Activated gamma-delta T cell treated with anti-CD3 and anti-CD28 coated beads, Interleukin-2, amount 50 U/mL, for 16 hours (primary cell): ENCODE measurements around the gene SLC41A3.
"Not testable (repeated sequence)": the region's sequence is repeated elsewhere in the genome, so short reads cannot be mapped to it uniquely, and the experiment has no call there.

ENCODE experiments used
- DNase-seq: peaks from one replicate; pipeline ENCODE4 v3.0.0-alpha.2; 2020; ENCODE audit warnings: low read depth

SLC41A3 gene

DNA sequence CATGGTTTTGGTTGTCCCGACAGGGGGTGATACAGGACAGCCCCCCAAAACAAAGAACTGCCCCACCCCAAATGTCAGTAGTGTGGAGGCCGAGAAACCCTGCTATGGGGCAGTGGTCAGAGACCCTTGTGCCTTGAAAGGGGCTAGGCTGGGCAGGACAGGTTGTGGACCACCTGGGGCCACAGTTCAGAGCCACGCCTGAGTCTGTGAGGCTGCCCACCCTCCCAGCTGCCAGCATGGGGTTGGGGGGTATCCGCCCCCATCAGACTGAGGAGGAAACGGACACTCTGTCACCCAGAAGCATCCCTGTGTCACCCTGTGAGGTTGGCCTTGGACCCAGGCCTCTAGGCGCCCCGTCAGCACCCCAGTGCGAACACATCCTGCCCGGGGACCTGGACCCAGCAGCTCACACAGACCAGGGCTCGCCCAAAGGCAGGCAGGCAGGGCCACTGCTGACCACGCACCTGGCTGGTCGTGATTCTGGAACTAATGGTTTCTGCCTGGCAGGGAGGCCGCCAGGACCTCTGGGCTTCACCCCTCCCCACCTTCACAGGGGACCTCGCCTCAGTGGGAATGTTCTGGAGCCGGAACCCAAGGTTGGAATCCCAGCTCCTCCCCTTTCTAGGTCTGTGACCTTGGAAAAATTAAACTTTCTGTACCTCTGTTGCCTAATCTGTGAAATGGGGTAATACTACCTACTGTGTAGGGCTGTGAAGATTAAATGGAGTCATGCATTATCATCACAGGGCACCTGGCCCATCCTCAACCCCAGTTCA lies 1.4 kb downstream of the SLC41A3 start:
- no peak for DNase-seq

DNA sequence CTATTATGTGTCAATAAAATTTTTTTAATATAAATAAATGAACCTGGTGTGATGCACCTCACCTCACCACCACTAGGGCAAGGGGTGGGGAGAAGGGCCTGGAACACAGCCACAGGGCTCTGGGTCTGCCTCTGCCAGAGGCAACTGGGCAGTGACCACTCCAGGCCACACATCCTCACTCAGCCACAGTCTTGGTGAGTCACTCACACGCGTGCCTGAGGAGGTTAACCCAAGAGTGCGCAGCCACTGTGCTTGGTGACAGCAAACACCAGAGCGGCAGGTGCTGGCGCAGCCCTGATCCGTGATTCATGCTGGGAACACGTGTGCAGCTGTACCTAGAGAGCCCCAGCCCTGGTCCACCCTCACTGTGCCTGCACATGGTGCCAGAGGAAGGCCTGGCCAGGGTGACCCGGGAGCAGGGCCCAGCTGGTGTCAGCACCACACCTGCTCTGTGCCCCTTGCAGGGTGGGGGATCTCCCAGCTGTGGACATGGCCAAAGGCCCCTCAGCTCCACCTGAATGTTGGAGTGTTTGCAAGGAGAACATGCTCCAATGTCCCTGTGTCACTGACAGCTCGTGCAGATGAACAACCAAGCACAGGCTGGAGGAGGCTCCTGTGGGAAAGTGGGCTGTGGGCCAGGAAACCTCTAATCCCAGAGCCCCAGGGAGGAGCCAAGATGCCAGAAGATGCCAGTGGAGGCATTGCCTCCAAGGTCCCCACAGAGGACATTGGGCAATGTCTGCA lies 2.1 kb downstream of the SLC41A3 start:
- DNase-seq = no peak

GRCh38 chr3:126080970-126081369 lies 3.0 kb downstream of the SLC41A3 start:
- no peak for DNase-seq

GRCh38 chr3:126078866-126079265 lies 5.1 kb downstream of the SLC41A3 start:
- DNase-seq = no peak

- DNase-seq = no peak
These were observed 6.2 kb downstream of the SLC41A3 start for GRCh38 chr3:126077754-126078153.

DNA sequence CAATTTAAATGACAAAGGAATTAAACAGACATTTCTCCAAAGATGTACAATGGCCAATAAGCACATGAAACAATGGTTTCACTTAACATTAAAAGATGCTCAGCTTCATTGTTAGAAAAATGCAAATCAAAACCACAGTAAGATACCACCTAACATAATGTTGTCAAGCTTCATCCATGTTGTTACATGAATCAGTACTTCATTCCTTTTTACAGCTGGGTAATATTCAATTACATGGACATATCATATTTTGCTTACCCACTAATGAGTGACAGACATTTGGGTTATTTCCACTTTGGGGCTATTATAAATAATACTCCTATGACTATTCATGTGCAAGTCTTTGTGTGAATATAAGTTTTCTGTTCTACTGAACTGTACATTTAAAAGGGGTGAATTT lies 7.8 kb downstream of the SLC41A3 start:
- DNase-seq = no peak

DNA sequence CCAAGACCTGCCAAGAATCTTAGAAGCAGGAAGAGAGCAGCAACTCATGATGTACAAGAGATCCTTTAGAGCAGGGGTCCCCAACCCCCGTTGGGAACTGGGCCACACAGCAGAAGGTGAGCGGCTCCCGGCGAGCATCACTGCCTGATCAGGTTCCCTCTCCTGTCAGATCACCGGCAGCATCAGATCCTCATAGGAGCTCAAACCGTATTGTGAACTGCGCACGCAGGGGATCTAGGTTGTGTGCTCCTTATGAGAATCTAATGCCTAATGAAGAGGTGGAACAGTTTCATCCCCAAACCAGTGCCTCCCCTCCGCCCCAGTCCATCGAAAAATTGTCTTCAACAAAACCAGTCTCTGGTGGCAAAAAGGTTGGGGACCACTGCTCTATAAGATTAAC lies 13.8 kb downstream of the SLC41A3 start:
- no peak for DNase-seq

- no peak for DNase-seq
These were observed 16.0 kb downstream of the SLC41A3 start for GRCh38 chr3:126067959-126068358.

- DNase-seq = not testable (repeated sequence)
These were observed 17.2 kb downstream of the SLC41A3 start for GRCh38 chr3:126066676-126067075.

GRCh38 chr3:126065876-126066275 lies 18.0 kb downstream of the SLC41A3 start:
- DNase-seq = no peak

GRCh38 chr3:126064627-126065258 lies 19.2 kb downstream of the SLC41A3 start:
- DNase-seq = no peak

- no peak for DNase-seq
These were observed 20.5 kb downstream of the SLC41A3 start for GRCh38 chr3:126063358-126063965.

DNA sequence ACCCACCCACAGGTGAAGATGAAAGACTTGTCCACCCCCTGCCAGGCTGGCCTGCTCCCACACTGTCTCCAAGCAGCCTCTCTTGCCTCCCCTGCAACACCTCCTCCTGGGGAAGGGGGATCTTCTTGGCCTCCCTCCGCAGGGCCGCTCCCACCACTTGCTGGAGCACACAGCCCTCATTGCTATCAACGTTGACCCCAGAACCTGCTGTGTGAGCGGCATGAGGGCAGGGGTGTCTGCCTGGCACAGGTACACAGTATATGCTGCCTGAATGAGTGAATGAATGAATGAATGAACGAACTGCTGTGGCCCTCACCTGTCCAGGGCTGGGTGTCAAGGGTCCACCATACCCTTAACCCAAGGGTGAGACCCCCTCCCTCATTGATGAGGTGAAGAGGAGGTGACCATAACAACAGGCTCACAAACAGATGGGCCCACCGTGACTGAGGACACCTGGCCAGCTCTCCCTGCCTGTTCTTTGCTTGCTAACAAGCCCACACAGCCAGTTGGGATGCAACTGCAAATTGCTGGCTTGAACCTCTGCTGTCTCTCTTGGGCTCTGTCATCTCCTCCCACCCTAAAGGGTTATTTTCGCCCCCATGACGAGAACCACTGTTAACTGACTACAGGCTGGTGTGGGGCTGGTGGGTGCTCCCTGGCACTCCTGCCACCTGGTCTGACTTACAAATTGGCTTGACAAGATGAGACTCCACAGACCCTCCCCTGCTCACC lies 22.5 kb downstream of the SLC41A3 start:
- no peak for DNase-seq

DNA sequence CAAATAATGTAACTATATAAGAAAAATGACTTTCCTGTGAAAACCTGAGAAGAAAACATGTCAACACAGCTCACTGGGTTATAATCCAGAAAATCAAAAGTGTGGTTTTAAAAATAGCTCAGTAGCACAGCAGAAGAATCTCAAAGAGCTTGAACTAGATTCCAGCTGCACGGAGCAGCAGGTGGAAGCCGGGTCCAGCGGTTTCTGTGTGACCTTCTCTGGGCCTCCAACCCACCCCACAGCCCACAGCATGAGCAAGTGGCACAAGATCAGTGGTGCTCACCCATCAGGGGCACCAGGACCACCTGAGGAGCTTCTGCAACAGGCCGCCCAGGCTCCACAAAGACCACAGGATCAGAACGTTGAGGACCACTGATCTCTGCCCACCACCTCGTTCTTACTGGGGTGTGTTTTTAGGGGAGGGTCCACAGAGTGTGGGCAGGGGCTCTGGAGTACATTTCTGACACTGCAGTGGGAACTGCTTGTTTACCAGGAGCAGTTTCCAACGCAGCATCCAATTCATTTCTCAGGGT lies 23.2 kb downstream of the SLC41A3 start:
- DNase-seq = no peak

GRCh38 chr3:126058666-126059065 lies 25.3 kb downstream of the SLC41A3 start:
- DNase-seq = no peak

GRCh38 chr3:126057936-126058335 lies 26.0 kb downstream of the SLC41A3 start:
- no peak for DNase-seq

- DNase-seq = no peak
These were observed 26.5 kb downstream of the SLC41A3 start for GRCh38 chr3:126057501-126057819.

DNA sequence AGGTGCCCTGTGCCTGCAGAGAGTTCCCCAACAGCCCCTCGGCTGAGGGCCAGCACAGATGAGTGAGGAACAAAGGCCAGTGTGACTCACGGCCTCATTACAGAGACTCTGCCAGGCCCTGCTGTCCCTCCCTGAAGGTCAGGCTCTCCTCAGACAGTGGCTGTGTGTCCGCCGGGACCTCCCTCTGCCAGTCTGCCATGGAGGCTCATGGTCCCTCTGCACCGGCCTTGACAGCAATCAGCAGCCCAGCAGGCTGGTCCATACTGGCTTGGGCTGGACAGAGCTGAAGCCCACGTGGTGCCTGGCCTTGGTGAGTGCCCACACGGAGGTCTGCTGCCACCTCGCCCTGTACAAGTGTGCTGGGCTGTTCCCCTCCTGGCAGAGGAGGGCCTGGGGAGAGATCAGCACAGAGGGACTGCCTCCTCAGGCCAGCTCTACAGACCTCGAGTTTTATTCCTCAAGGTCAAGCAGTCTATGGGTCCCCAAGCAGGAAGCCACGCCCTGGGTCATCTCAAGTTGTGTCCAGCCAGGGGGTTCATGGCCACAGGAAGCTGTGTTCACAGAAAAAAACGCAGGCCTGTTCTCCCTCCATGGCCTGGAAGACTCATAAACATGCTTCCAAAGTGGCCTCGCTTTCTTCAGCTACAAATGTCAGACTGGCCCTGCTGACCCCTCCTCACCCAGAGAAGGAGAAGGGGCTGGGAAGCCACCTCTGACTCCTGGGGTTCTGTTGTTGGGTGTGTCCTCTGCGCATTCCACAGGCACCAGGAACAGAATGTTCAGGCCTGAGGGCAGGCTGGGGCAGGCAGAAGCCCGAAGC lies 27.0 kb downstream of the SLC41A3 start:
- DNase-seq = no peak

- no peak for DNase-seq
These were observed 27.8 kb downstream of the SLC41A3 start for GRCh38 chr3:126056088-126056487.

- no peak for DNase-seq
These were observed 29.1 kb downstream of the SLC41A3 start for GRCh38 chr3:126054870-126055269.
